GM12873 (cell line): ENCODE measurements around the gene ARHGAP10.
A peak's percentile ranks its signal among the peaks of the same experiment; 100 is the strongest.

Source experiments
- CTCF ChIP-seq: IDR thresholded peaks from 2 replicates; pipeline ENCODE4 v1.5.1; 2012; ENCODE audit warnings: low read depth, mild to moderate bottlenecking, moderate library complexity, low read length, control low read depth; ENCODE audit not compliant: insufficient read depth; ENCODE audit errors: missing control alignments

ARHGAP10 gene

DNA sequence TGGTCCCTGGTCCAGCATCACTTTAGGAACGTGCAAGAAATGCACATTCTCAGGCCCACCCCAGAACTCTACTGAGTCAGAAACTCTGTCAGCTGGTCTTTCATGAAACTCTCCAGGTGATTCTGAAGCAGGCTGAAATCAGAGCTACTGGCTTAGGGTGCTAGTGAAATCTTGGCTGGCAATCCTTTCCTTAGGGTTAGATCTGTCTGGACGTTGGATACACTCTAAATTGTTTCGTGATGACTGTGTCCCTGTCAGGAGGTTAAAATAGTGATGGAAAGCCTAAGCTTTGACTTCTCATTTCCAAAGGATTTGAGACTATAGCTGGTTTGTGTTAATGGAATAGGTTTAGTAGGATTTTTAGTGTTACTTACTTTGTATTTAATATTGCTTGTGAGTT, 99.1 kb downstream of the ARHGAP10 start:
- TF ChIP-seq CTCF = no peak

GRCh38 chr4:147831551-147832171, 99.8 kb downstream of the ARHGAP10 start:
- TF ChIP-seq CTCF = no peak

DNA sequence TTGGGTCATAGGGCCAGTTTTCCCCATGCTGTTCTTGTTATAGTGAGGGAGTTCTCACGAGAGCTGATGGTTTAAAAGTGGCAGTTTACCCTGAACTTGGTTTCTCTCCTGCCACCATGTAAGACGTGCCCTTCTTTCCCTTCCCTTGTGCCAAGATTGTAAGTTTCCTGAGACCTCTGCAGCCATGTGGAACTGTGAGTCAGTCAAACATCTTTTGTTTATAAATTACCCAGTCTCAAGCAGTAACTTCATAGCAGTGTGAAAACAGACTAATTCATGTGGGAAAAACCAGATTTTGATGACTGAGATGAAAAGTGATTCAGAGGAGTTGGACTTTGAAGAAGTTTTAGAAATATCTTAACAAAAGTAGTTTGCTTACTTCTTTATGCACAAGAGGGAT, 101.4 kb downstream of the ARHGAP10 start:
- no peak for TF ChIP-seq CTCF

DNA sequence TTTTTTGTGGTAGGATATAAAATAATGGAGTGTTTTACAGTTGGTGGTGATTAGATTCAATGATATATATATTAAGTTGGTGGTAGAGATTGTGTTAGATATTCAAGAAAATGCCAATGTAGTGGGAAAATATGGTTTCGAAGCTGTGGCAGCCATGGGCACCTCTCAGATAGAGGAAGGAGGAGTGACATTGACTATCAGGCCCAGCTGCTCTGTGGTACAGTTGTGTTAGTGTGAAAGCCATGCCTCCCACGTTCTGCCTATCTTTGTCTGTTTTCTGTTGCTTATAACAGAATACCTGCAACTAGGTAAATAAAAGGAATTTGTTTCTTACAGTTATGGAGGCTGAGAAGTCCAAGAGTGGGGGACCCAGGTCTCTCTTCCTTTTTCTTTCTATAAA, 101.9 kb downstream of the ARHGAP10 start:
- TF ChIP-seq CTCF = no peak

GRCh38 chr4:147834480-147834879, 102.6 kb downstream of the ARHGAP10 start:
- TF ChIP-seq CTCF = no peak

DNA sequence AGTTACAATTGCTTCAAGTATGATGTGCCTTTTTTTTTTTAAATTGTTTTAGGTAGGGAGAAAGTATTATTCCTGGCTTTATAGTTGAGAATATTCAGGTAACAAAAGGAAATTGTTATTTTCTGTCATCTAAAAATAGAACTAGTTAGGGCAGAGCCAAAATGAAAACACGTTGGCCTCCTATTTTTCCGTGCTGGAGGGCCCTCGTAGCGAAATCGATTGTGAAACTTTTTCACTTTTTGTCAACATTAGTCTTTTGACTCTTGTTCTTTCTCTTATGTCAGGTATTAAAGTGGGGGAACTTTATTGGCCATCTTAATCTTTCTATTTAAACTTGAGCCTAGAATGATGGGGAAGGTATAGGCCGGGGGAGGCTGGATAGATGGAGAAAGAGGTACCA, 104.9 kb downstream of the ARHGAP10 start:
- TF ChIP-seq CTCF = no peak

DNA sequence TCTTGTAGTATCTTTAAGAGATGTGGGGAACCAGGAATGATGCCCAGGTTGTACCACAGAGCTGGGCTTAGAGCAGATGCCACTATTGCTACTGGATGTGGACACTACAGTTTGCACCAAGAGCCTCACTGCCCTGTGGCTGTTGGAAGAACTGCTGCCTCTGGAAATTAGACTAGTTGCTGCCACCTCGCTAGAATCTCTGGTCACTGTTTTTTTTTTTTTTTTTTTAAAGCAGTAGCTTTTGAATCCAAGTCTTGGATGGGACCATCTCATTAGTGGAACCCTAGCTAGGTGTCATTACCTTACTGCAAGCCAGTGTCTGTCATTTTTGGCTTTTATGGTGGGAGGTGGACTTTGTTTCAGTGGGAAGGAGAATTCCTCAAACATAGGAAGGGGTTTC, 105.5 kb downstream of the ARHGAP10 start:
- peak; percentile 23 for TF ChIP-seq CTCF
